K562 (cell line): Measurements from ENCODE around the gene MLLT6. TPM values are rescaled to one million over a fixed set of nuclear protein-coding genes. Genes with fewer than 3 reads are reported as not detected.

Source experiments
- BACH1 ChIP-seq: fragments of 200-800 bp; sonication (Bioruptor generic); IDR thresholded peaks from 2 replicates; pipeline ENCODE4 v1.6.1; 2016; ENCODE audit warnings: missing genetic modification characterization, missing compliant biosample characterization
- ETV1 ChIP-seq: fragments of 450-650 bp; conservative IDR thresholded peaks from 2 replicates; pipeline ENCODE4 v1.6.1; 2016; ENCODE audit warnings: missing genetic modification characterization, control low read depth, low read depth, missing compliant biosample characterization
- FOXM1 ChIP-seq, 2 experiments: fragments of 450-650 bp in 1 of 2; sonication (generic) in 1 of 2; formaldehyde crosslinking in 1 of 2; IDR thresholded peaks; 2 replicates each; pipeline versions ENCODE4 v1.6.1 to v1.9.0; 2017 to 2022; ENCODE audit warnings: low read depth in 2 of 2, mild to moderate bottlenecking in 2 of 2, missing genetic modification reagents in 1 of 2, moderate library complexity in 1 of 2
- HNRNPLL ChIP-seq: fragments of 200-400 bp; formaldehyde crosslinking; IDR thresholded peaks from 2 replicates; pipeline ENCODE4 v1.6.1; 2017; ENCODE audit warnings: low read length, low read depth, mild to moderate bottlenecking; ENCODE audit not compliant: poor library complexity, severe bottlenecking
- JUND ChIP-seq, 2 experiments: IDR thresholded peaks; 2 replicates in 1 of 2; 3 replicates in 1 of 2; pipeline ENCODE4 v1.6.1; 2011; ENCODE audit warnings: borderline replicate concordance in 2 of 2, low read depth in 2 of 2, low read length in 2 of 2, improper control_type of control experiment in 1 of 2, missing biosample characterization in 1 of 2, missing genetic modification characterization in 1 of 2, missing genetic modification reagents in 1 of 2
- LEF1 ChIP-seq: fragments of 450-650 bp; IDR thresholded peaks from 2 replicates; pipeline ENCODE4 v1.6.1; 2016; ENCODE audit warnings: mild to moderate bottlenecking
- NFRKB ChIP-seq: fragments of 450-650 bp; IDR thresholded peaks from 2 replicates; pipeline ENCODE4 v1.6.1; 2016; ENCODE audit warnings: low read depth
- RAD51 ChIP-seq: fragments of 450-650 bp; IDR thresholded peaks from 2 replicates; pipeline ENCODE4 v1.7.1; 2016; ENCODE audit warnings: low read depth, mild to moderate bottlenecking, borderline replicate concordance
- SIN3A ChIP-seq, 2 experiments: fragments of 150-350 bp in 1 of 2; IDR thresholded peaks; 2 replicates each; pipeline ENCODE4 v1.6.1; 2011 to 2016; ENCODE audit warnings: borderline replicate concordance in 2 of 2, low read depth in 2 of 2, low read length in 2 of 2, mild to moderate bottlenecking in 2 of 2, moderate library complexity in 2 of 2; ENCODE audit not compliant: control insufficient read depth in 1 of 2
- TAF1 ChIP-seq: IDR thresholded peaks from 2 replicates; pipeline ENCODE4 v1.6.1; 2011; ENCODE audit warnings: mild to moderate bottlenecking, low read length, moderate library complexity; ENCODE audit not compliant: insufficient read depth, control insufficient read depth, severe bottlenecking; ENCODE audit errors: extremely low read depth
- TBL1XR1 ChIP-seq, 2 experiments: IDR thresholded peaks; 2 replicates each; pipeline ENCODE4 v1.6.1; 2012; ENCODE audit warnings: improper control_type of control experiment in 2 of 2, low read length in 2 of 2, mild to moderate bottlenecking in 1 of 2
- ZNF175 ChIP-seq: fragments of 200-800 bp; sonication (Bioruptor generic); IDR thresholded peaks from 2 replicates; pipeline ENCODE4 v1.6.1; 2016; ENCODE audit warnings: low read depth, mild to moderate bottlenecking, missing genetic modification characterization, missing compliant biosample characterization
- ZNF707 ChIP-seq: fragments of 250-450 bp; sonication (Bioruptor Pico); conservative IDR thresholded peaks from 2 replicates; pipeline ENCODE4 v1.8.0; 2022; ENCODE audit warnings: inconsistent platforms, mild to moderate bottlenecking, moderate library complexity
- polyA plus RNA-seq, 8 experiments: library from polyadenylated mRNA; depleted of rRNA in 4 of 8; stranded (reverse) in 5 of 8; unstranded in 3 of 8; fragments of >200 nt; fragmentation: Nextera tagmentation in 2 of 8; fragmentation: Illumina TruSeq in 1 of 8; extraction: Ambion mirVana in 2 of 8; extraction: Trizol in 1 of 8; gene quantifications; 2 replicates each; pipeline versions ENCODE4 v1.2.1 to v1.2.3, GENCODE V29; 2011 to 2014; ENCODE audit warnings: inconsistent platforms in 1 of 8, missing spikeins in 1 of 8
- total RNA-seq, 7 experiments: library from RNA; depleted of rRNA in 6 of 7; stranded (reverse); fragments of >200 nt in 6 of 7; fragmentation: Illumina TruSeq in 2 of 7; extraction: Trizol in 2 of 7; gene quantifications; 2 replicates each; pipeline versions ENCODE4 v1.2.1 to v1.2.3, GENCODE V29; 2011 to 2021; ENCODE audit warnings: low replicate concordance in 1 of 7
- TF ChIP-seq, protein P1 (sequence below), 2 experiments: fragments of 450-650 bp; IDR thresholded peaks; 2 replicates each; pipeline ENCODE4 v1.6.1; 2016
- TF ChIP-seq, protein P2 (sequence below), 2 experiments: fragments of 450-650 bp; IDR thresholded peaks; 2 replicates each; pipeline ENCODE4 v1.6.1; 2018; ENCODE audit warnings: mild to moderate bottlenecking in 2 of 2, low read depth in 1 of 2; ENCODE audit not compliant: partially characterized antibody in 2 of 2
- TF ChIP-seq, protein P3 (sequence below): IDR thresholded peaks from 3 replicates; pipeline ENCODE4 v1.6.1; 2011; ENCODE audit warnings: borderline replicate concordance, mild to moderate bottlenecking, moderate library complexity; ENCODE audit not compliant: insufficient read length; ENCODE audit errors: extremely low read depth

The MLLT6 gene
- total and polyA plus RNA-seq, 9 of the 15 experiments (the other 6 are each of a cell fraction or from before 2014, with no cell fraction given), result 3.1 to 71.7 (median 30.0) TPM

DNA sequence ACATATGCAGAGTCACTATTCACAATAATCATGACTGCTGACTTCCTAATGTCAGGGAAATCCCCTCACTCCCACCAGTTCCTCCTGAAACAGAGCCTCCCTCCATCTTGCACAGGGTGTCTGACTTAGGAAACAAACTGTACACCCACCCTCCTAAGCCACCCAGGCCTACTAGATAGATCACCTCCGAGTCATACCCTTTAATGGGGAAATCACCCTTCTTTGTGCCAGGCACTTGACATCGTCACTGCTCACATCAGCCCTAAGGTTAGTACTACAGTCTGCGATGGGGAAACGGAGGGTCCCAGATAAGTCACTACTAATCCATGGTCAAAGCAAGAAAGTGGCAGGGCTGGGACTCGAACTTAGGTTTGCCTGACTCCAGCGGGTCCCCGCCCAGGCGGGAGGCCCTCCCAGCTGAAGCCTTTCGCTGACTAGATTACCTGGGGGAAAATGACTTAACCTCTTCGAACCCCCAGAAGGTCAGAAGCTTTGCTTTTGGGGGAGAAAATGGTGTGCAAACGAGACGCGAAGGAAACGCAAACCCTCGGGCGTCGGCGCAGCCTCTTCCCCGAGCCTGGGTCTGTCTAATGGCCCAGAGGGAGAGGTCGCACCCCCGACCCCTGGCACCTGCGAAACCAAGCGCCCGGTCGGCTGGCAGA lies 3.4 kb upstream of the MLLT6 start (continued):
- TF ChIP-seq, protein P1, sequence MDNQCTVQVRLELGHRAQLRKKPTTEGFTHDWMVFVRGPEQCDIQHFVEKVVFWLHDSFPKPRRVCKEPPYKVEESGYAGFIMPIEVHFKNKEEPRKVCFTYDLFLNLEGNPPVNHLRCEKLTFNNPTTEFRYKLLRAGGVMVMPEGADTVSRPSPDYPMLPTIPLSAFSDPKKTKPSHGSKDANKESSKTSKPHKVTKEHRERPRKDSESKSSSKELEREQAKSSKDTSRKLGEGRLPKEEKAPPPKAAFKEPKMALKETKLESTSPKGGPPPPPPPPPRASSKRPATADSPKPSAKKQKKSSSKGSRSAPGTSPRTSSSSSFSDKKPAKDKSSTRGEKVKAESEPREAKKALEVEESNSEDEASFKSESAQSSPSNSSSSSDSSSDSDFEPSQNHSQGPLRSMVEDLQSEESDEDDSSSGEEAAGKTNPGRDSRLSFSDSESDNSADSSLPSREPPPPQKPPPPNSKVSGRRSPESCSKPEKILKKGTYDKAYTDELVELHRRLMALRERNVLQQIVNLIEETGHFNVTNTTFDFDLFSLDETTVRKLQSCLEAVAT (IDR thresholded peaks at IDR 0.05), result peak in 1 of 2 experiments; percentile 6; a peak in 1 of 4 replicates
- no peak for TF ChIP-seq ZNF175 (CRISPR knock-in tag)
- peak in 1 of 2 experiments; percentile 39; a peak in 1 of 4 replicates for TF ChIP-seq TBL1XR1 (IDR thresholded peaks at IDR 0.05; ENCODE audit: low read length in 2 of 2)
- TF ChIP-seq, protein P2, sequence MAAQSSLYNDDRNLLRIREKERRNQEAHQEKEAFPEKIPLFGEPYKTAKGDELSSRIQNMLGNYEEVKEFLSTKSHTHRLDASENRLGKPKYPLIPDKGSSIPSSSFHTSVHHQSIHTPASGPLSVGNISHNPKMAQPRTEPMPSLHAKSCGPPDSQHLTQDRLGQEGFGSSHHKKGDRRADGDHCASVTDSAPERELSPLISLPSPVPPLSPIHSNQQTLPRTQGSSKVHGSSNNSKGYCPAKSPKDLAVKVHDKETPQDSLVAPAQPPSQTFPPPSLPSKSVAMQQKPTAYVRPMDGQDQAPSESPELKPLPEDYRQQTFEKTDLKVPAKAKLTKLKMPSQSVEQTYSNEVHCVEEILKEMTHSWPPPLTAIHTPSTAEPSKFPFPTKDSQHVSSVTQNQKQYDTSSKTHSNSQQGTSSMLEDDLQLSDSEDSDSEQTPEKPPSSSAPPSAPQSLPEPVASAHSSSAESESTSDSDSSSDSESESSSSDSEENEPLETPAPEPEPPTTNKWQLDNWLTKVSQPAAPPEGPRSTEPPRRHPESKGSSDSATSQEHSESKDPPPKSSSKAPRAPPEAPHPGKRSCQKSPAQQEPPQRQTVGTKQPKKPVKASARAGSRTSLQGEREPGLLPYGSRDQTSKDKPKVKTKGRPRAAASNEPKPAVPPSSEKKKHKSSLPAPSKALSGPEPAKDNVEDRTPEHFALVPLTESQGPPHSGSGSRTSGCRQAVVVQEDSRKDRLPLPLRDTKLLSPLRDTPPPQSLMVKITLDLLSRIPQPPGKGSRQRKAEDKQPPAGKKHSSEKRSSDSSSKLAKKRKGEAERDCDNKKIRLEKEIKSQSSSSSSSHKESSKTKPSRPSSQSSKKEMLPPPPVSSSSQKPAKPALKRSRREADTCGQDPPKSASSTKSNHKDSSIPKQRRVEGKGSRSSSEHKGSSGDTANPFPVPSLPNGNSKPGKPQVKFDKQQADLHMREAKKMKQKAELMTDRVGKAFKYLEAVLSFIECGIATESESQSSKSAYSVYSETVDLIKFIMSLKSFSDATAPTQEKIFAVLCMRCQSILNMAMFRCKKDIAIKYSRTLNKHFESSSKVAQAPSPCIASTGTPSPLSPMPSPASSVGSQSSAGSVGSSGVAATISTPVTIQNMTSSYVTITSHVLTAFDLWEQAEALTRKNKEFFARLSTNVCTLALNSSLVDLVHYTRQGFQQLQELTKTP (IDR thresholded peaks at IDR 0.05; ENCODE audit: low read depth in 1 of 2, partially characterized antibody in 2 of 2), result peak in 1 of 2 experiments; percentile 41
- no peak for TF ChIP-seq ZNF707 (CRISPR knock-in tag)
- TF ChIP-seq, protein P3, sequence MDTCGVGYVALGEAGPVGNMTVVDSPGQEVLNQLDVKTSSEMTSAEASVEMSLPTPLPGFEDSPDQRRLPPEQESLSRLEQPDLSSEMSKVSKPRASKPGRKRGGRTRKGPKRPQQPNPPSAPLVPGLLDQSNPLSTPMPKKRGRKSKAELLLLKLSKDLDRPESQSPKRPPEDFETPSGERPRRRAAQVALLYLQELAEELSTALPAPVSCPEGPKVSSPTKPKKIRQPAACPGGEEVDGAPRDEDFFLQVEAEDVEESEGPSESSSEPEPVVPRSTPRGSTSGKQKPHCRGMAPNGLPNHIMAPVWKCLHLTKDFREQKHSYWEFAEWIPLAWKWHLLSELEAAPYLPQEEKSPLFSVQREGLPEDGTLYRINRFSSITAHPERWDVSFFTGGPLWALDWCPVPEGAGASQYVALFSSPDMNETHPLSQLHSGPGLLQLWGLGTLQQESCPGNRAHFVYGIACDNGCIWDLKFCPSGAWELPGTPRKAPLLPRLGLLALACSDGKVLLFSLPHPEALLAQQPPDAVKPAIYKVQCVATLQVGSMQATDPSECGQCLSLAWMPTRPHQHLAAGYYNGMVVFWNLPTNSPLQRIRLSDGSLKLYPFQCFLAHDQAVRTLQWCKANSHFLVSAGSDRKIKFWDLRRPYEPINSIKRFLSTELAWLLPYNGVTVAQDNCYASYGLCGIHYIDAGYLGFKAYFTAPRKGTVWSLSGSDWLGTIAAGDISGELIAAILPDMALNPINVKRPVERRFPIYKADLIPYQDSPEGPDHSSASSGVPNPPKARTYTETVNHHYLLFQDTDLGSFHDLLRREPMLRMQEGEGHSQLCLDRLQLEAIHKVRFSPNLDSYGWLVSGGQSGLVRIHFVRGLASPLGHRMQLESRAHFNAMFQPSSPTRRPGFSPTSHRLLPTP, result peak; percentile 87
- no peak for TF ChIP-seq LEF1
- peak; percentile 50 for TF ChIP-seq HNRNPLL
- peak; percentile 12; the same call in 1 of the 2 replicates for TF ChIP-seq BACH1 (tag)
- TF ChIP-seq JUND (IDR thresholded peaks at IDR 0.05; ENCODE audit: borderline replicate concordance, low read depth, low read length), result 0 out of 2 replicates have a peak, but pooled peaks have one; percentile 2
- no peak for TF ChIP-seq JUND (tag; IDR thresholded peaks at IDR 0.05; ENCODE audit: borderline replicate concordance, low read depth, low read length)
- no peak for TF ChIP-seq RAD51
- TF ChIP-seq FOXM1 (IDR thresholded peaks at IDR 0.05; ENCODE audit: low read depth), result no peak
- no peak for TF ChIP-seq FOXM1 (CRISPR knock-in tag; IDR thresholded peaks at IDR 0.05; ENCODE audit: low read depth)
- TF ChIP-seq TAF1, result peak; percentile 22
- TF ChIP-seq SIN3A (IDR thresholded peaks at IDR 0.05; ENCODE audit: borderline replicate concordance in 2 of 2, control insufficient read depth in 1 of 2, low read depth in 2 of 2, low read length in 2 of 2), result peak in 1 of 2 experiments; percentile 70; a peak in 1 of 4 replicates
- peak; percentile 43 for TF ChIP-seq ETV1 (tag)
- peak; percentile 69 for TF ChIP-seq NFRKB
